ENCODE data around the gene NPC1.
"Not testable (repeated sequence)": the region's sequence is repeated elsewhere in the genome, so short reads cannot be mapped to it uniquely, and the experiment has no call there.

Gene NPC1

DNA sequence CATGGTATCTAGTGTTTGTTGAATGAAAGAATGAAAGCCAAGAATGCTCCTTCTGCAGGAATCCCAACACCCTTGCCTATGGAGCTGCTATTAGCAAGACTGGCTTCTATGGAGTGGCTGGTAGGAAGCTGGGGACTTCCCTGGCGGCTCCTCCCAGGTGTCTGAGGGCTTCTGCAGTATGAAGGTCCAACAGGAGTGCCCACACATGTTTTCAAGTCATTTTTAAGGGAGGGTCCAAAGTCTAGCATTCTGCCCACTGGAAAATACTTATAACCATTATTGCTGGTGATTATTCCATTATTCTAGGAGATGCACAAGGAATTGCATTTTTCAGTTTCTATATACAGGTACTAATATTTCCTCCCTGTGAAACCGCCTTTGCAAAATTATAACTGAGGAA is 21.9 kb upstream of the NPC1 start:
- no peak for FAIRE-seq

- no peak for FAIRE-seq
Observed at GRCh38 chr18:23605941-23606340, 19.6 kb upstream of the NPC1 start.

- FAIRE-seq = no peak
Observed at GRCh38 chr18:23599809-23600208, 13.5 kb upstream of the NPC1 start.

GRCh38 chr18:23596183-23596582 is 9.9 kb upstream of the NPC1 start:
- no peak for FAIRE-seq

- FAIRE-seq = no peak
Observed at GRCh38 chr18:23595591-23595990, 9.3 kb upstream of the NPC1 start.

DNA sequence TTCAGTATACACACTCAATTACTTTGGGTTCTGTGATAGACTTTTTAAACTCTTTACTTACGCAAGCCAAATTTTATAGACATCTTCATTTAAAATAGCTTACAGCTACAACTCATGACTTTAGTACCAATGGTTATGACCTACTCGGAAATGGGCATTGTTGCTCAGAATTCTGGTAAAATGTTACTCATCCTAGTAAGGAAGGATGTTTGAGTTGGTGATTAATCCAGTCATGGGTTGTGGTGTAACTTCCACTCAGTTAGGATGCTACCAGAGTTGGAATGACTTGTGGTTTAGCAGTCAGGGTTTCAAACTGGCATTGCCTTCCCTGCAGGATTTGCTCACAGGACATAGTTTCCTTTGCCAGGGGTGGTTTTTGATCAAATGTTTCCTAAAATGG is 7.4 kb upstream of the NPC1 start:
- no peak for FAIRE-seq

DNA sequence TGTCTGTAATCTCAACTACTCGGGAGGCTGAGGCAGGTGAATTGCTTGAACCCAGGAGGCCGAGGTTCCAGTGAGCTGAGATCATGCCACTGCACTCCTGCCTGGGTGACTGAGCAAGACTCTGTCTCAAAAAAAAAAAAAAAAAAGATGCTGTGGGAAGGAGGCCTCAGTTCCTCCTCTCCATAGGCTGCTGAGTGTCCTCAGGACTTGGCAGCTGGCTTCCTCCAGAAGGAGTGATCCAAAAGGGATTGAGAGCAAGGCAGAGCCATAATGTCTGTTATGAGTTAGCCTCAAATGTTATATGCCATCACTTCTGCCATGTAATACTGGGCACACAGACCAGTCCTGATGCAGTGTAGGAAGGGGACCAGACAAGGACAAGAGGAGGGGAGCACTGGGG is 6.6 kb upstream of the NPC1 start:
- FAIRE-seq = no peak

DNA sequence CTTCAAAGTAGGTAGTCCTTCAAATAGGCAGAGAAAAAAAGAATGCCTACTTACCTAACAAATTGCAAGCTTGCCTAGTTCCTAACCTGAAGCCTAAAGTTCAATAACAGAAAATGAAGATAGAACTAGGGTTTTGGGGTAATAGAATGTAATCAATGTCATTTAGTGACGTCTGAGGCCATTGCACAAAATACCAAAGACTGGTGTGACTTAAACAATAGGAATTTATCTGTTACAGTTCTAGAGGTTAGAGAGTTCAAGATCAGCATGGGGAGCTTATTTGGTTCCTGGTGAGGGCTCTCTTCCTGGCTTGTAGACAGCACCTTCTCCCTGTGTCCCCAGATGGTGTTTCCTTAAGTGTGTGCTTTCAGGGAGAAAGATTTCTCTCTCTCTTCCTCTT is 4.7 kb upstream of the NPC1 start:
- no peak for FAIRE-seq

GRCh38 chr18:23588836-23589560 is 2.7 kb upstream of the NPC1 start:
- FAIRE-seq = no peak

GRCh38 chr18:23587220-23587642 is 925 bp upstream of the NPC1 start:
- no peak for FAIRE-seq

GRCh38 chr18:23585897-23586248 is 433 bp downstream of the NPC1 start:
- no peak for FAIRE-seq

DNA sequence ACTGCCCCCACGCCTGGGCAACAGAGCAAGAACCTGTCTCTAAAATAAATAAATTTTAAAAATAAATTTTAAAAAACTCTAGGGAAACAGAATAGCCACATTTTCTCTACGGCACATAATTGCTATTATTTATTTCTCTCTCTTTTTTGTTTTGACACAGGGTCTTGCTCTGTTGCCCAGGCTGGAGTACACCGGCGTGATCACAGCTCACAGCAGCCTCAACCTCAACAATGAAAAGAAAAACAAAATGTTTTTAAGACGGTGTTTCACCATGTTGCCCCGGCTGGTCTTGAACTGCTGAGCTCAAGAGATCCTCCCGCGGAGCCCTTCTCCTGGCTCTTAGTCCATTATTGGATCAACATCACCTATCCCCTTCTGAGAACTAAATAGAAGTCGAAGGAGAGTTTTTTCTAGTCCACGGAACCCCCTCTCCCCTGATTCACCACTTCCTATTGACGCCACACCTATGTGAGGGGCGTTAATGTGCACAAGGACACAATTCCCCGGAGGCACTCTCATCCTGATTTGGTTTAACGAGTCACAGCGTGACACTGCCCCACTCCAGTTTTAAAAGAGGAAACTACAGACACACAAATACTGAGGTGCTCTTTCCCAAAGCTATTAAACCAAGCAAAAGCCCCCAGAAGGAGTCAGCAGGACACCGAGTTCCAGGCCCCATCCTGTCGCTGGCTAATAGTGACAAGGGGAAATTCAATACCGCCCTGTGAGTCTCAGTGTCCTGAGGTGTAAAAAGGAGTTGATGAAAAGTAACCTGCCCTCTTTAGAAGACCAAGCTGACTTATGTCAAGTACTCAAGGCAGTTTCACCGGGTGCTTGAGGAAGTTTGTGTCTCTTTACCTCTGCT is 1.1 kb downstream of the NPC1 start:
- FAIRE-seq = no peak

DNA sequence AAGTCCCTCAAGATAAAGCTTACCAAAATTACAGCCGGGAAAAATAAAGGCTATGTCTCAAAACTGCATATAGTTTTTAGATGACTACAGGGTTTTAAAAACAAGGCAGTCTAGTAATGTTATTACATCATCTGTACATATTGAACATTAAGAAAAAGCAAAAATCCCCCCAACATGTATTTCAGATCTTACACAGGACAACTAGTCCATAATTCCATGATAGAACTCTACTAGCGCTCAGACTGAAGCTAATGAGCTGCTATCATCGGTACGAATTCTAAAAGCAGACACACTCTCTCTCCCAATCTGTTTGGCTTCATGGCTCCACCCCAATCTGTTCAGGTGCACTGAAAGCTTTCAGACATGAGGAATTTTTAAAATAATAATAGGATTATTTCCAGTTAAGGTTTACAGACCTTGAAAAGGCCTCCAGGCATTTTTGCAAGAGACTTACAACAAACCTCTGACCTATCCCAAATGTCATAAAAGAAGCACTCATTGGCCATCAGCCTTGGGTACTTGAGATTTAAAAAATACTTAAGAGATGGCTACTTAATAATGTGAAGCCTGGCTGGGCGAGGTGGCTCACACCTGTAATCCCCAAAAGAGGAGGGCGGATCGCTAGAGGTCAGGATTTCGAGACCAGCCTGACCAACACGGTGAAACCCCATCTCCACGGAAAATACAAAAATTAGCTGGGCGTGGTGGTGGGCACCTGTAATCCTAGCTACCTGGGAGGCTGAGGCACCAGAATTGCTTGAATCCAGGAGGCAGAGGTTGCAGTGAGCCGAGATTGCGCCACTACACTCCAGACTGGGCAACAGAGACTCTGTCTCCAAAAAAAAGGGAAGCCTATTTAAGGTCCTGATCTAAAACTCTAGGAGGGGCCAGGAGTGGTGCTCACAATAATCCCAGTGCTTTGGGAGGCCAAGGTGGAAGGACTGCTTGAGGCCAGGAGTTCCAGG is 2.0 kb downstream of the NPC1 start:
- no peak for FAIRE-seq

- no peak for FAIRE-seq
Observed at GRCh38 chr18:23583071-23583865, 3.0 kb downstream of the NPC1 start.

DNA sequence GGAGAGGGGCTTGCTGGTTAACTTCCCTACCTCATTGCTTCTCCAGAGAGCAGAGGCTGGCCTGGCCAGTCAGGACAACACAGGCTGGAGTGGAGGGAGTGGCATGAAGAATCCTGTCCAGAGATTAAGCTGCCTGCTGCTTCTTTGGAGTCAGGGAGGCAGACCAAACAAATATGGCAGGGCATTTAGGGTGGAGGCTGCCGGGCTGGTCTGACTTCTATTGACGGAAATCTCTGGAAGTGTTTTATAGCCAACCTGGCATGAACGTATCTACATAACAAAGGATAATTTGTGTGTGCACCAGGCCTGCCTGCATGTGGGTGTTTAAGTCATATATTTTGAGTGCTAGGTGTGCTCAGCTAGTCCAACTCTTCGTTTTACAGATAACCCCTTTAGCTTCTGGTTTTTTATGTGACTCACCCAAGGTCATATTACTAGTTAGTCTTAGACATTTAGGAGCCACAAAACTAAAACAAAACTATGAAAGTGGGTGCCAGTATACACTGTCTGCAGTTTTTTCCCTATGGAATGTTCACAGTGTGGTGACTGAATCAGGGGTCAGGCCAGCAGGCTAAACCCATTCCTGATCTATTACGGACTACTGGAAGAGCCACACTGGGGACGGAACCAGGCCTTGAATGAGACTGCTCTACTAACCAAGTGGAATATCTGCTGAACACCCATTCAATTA is 5.5 kb downstream of the NPC1 start:
- no peak for FAIRE-seq

DNA sequence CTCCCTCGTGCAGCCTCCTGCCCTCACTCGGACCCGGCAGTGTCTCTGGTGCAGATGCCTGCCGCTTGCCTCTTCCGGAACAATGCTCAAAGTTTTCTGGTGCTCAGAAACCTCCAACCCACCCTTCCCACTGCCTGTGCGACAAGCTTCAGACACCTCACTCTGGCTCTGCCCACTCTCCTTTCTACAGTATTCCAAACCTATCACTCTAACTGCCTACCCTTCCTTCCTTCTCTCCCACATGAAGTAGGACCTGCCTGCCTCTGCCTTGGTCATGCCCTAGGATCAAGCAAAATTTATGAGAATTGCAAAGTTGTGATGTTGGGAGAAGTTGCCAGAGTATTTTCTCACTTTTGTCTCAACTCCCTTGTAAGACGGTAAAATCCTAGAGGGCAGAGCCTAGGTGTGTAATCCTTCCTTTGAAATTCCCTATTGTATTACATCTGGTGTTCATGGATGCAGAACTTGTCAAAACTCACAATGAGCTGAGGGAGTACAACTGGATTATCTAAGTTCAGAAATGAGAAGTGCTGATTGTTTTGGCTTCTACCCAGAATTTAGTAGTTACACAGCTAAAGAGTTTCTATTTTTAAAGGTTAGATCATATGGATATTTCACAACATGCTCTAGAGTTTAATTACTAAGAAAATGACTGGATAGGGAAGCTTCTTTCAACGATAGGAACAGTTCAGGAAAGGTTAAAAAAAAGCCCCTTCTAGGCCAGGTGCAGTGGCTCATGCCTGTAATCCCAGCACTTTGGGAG is 7.2 kb downstream of the NPC1 start:
- no peak for FAIRE-seq

GRCh38 chr18:23578067-23578701 is 8.1 kb downstream of the NPC1 start:
- no peak for FAIRE-seq

DNA sequence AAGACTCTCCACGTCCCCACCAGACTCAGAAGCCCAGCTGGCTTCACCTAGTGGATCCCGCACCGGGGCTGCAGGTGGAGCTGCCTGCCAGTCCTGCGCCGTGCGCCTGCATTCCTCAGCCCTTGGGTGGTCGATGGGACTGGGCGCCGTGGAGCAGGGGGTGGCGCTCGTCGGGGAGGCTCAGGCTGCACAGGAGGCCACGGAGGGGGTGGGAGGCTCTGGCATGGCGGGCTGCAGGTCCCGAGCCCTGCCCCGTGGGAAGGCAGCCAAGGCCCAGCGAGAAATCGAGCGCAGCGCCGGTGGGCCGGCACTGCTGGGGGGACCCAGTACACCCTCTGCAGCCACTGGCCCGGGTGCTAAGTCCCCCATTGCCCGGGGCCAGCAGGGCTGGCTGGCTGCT is 8.8 kb downstream of the NPC1 start:
- FAIRE-seq = not testable (repeated sequence)

- FAIRE-seq = no peak
Observed at GRCh38 chr18:23575309-23575651, 11.0 kb downstream of the NPC1 start.

DNA sequence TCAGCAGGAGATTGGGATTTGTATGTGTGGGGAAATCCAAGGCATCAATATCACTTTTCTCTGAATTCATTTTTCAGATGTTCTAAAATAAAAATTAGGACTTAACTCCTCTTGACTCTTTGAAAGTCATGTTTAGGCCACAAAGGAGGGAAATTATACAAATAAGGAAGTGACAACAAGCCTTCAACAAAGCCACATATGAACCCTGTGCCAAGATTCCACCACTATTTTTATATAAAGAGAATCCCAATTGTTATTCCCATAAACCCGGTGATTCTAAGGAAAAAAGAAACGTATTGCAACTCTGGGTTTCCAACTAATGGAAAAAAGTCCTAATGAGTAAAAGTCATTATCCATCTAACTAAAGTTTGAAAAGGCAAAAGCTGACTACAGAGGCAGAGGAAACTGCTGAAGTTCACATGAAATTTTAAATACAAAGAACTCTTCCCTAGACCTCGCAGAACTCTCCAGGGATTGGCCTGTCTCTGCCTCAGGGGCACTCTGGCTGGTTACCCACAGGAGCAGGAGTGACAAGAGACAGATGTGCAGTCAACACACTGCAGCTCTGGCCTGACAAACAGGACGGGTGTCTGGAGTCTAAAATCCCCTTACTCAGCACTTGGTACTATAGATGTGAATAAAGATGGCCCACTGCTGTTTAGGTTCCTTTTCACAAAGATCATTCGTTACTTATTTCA is 11.5 kb downstream of the NPC1 start:
- no peak for FAIRE-seq

Measured in TTC549 (cell line).